Measurements from ENCODE around the gene SGMS1. TPM values are rescaled to one million over a fixed set of nuclear protein-coding genes. Genes with fewer than 3 reads are reported as not detected.
"Not testable (repeated sequence)": the region's sequence is repeated elsewhere in the genome, so short reads cannot be mapped to it uniquely, and the experiment has no call there.

SGMS1 gene
- total RNA-seq, 2 experiments from 2014 or later, result 11.6 TPM

DNA sequence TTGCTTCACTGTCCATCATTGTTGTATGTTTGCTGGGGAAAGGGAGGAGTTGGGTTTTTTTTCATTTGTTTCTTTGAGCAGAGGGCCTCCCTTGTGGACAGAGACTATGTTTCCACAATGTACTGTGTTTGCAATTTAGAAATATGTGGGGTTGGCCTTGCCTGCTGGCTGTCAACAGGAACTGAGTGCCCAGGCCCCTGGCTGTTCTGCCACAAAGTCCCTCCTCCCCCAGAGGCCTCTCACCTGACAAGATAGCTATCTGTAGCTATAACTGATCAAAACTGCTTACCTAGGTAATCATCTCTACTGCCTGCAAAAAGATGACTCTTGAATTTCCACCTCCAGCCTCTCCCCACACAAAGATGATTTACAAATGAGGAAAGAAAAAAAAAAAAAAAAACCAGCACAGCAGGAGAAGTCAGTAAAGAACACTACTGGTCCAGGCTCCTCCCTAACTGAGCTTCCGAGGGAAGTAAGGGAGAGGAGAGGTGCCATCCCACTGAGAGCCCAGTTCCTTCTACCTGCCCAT, 121.8 kb downstream of the SGMS1 start:
- ChIA-PET POLR2A (no interaction called here), CTCF (interaction anchor here (0.7 kb wide), 1 partner anchor 527 kb away, joined by 3 read pairs; no protein-coding TSS in a partner anchor)

DNA sequence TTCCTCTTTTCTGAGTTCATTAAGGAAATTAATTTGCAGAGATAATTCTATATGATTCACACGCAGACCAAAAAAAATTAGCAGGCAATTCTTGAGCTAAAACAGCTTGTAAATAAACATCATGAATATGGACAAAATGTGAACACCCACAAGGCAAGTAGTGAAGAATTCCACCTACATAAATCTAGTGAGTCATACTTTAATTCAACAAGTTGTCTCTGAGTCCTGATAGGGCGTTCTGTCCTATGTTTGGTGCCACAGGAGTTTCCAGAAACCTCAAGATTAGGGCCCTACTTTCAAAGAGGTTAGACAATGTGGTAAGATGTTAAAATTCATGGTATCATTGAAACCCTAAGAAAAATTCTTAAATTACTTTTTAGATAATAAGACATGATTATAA, 122.3 kb downstream of the SGMS1 start:
- POLR2A ChIA-PET, result no interaction called here
- CTCF ChIA-PET, result interaction anchor here (0.7 kb wide), 1 partner anchor 527 kb away, joined by 3 read pairs; no protein-coding TSS in a partner anchor

DNA sequence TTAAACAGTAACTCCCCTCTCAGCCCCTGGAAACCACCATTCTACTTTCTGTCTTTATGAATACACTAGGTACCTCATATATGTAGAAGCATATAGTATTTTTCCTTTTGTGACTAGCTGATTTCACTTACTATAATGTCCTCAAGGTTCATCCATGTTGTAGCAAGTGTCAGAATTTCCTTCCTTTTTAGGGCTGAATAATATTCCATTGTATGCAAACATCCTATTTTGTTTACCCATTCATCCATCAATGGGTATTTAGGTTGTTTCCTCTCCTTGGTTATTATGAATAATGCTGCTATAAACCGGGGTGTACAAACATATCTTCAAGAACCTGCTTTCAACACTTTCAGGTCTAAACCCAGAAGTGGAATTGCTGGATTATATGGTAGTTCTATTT, 125.3 kb downstream of the SGMS1 start:
- ChIA-PET POLR2A (interaction anchor here (0.6 kb wide), 1 partner anchor 125 kb away, joined by 3 read pairs; no protein-coding TSS in a partner anchor), CTCF (no interaction called here)

DNA sequence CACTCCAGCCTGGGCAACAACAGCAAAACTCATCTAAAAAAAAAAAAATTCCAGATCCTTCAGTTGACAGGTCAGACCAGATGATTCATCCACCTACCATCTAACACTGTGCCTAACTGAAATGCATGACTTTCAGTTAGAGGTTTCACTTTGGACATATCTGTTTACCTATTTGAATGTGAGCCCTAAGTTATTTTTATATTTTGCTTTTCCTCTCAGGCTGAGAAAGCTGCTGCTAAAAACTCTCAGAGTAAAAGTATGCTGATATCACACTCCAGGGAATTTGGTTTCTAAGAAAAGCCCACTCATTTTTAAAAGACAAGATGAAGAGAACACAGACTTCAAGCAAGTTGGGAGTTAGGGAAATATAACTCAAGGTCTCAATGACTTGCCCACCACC, 126.0 kb downstream of the SGMS1 start:
- ChIA-PET CTCF (no interaction called here), POLR2A (no interaction called here)

DNA sequence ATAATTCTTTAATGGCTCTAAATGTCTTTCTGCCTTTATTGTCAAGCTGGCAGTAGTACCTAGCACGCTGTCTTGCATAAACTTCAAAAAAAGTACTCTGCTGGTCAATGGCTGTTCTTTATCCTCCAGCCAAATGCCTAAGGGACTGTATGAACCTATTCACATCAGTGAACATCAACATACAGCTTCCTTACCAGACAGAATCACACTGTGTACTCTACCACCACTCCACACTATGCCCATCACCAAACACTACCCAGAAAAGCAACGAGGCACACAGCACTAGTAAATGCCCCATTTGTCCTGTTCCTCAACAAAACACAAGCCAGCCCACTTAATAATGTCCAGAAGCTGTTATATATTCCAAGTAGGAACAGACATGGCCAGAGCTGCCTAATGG, 127.5 kb downstream of the SGMS1 start:
- ChIA-PET POLR2A (no interaction called here), CTCF (no interaction called here)

DNA sequence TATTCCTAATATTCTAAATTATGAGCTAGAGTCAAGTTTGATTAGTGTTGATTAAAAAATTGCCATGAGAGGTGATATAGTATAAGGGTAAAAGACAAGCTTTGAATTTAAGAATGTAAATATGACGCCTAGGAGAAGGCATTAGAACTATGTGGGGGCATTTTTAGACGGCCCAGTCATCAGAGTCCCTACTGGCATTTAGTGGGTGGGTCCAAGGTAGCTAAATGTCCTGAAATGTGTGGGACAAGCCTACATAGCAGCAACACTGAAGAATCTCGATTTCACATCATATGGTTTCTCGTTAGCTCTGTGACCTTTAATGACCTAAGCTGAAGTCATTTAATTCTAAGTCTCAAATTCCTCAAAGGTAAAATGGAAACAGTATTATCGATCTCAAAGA, 133.5 kb downstream of the SGMS1 start:
- CTCF ChIA-PET, result no interaction called here
- POLR2A ChIA-PET, result no interaction called here

DNA sequence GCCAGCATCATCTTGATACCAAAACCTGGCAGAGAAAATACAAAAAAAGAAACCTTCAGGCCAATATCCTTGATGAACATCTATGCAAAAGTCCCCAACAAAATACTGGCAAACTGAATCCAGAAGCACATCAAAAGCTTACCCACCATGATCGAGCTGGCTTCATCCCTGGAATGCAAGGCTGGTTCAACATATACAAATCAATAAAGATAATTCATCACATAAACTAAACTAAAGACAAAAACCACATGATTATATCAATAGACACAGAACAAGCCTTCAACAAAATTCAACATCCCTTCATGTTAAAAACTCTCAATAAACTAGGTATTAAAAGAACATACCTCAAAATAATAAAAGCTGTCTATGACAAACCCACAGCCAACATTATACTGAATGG, 139.2 kb downstream of the SGMS1 start:
- CTCF ChIA-PET, result not testable (repeated sequence)

DNA sequence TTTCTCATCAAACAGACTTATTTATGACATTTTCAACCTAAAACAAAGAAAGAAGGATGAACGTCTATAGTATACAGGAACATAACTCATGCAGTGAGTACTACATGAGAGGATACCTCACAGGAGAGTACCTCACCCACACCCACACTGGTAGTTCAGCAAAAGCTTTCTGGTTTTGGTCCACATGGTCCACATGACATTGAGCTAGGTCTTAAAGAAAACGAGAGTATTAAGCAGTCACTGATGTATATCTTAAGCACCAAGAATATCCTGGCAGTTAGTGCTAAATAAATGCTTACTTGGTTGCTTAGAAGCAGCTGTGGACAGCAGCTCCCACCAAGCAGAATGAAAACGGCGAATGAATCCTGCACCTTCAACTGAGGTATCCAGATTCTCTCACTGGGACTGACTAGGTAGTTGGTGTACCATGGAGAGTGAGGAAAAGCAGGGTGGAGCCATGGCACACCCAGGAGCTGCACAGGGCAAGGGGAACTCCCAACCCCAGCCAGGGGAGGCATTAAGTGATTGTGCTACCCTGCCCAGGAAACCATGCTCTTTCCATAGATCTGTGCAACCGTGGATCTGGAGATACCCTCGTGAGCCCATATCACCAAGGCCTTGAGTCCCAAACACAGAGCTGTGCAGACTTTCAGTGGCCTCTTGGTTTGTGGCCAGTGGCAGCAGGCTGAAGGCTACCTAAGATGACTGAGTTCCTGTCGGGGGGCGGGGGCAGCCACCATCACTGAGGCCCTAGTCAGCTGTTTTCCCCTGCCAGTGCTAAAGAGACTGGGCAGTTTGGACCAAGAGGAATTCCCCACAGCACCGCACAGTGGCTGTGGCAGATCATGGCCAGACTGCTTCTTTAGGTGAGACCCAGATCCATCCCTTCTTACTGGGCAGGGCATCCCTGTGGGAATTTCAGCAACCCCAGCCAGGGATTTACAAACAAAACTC, 143.4 kb downstream of the SGMS1 start:
- CTCF ChIA-PET, result no interaction called here
- POLR2A ChIA-PET, result no interaction called here

More for the DNA sequence above, 139.2 kb downstream of the SGMS1 start:
- POLR2A ChIA-PET, result not testable (repeated sequence)

DNA sequence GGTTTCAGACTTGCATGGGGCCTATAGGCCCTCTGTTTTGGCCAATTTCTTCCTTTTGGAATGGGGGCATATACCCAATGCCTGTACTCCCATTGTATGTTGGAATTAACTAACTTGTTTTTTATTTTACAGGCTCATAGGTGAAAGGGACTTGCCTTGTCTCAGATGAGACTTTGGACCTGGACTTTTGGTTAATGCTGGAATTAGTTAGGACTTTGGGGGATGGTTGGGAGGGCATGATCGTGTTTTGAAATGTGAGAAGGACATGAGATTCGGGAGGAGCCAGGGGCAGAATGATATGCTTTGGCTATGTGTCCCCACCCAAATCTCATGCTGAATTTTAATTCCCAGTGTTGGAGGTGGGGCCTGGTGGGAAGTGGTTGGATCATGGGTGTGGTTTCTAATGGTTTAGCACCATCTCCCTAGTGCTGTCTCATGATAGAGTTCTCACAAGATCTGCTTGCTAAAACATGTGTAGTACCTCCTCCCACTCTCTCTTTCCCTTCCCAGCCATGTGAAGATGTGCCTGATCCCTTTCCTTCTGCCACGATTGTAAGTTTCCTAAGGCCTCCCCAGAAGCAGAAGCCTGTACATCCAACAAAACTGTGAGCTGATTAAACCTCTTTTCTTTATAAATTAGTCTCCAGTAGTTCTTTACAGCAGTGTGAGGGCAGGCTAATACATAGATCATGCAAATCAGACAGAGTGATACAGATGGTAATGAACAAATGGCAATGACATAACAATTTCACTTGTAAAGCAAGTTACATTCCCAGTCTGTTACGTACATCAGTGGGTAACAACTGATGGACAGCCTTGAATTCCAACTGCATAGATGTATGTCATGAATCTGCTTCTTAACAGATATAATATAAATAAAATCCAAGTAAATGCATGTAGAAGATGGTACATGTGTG, 146.2 kb downstream of the SGMS1 start:
- POLR2A ChIA-PET, result no interaction called here
- CTCF ChIA-PET, result no interaction called here

DNA sequence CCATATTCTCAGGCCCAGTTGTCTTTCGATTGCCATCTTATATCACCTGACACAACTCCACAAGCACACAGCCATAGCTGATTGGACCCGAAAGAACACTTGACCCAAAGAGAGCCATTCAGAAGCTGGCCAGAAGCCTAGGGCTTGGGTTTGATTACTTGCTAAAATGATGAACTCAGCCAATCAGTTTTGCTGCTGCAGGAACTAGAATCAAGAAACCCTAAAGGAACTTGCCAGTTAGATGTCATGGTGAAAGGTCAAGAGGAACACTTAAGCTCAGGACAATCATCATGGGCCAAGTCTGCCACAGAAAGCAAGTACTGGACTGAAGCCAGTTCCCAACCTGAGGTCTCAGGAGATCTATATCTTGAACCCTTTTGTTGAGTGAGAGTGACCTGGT, 150.0 kb downstream of the SGMS1 start:
- POLR2A ChIA-PET, result no interaction called here
- CTCF ChIA-PET, result no interaction called here

DNA sequence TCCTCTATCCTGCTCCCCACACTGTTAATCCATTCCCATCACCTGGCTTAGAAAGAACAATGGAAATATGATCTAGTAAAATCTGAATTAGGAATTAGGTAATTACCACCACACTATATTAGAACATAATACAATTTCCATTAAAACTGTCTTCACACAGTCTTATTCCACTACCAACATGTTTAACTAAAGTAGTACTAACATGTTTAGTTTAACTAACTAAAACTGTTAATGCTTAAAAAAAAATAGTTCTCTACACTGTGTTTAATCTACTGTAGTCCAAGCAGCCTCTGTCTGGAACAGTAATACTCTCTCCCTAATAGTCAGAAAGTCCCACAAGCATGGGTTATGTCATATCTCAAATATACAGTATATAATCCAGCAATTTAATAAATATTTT, 150.8 kb downstream of the SGMS1 start:
- ChIA-PET CTCF (no interaction called here), POLR2A (no interaction called here)

DNA sequence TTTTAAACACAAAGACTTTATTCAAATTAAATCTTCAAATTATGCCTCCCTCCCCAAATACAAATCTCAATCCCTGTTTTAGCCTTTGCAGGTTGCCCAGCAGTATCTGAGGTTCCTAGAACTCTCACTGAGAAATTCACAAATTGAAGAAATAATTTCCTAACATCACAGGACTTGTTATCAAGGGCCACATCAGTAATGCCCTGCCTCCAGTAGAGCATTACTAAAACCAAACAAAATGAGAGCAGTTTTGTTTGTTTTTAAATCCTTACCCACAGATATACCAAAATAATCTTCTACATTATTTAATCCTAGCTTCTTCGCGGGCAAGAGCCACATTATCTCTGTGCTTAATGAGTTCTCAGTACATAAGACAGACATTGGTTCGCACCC, 152.2 kb downstream of the SGMS1 start:
- ChIA-PET POLR2A (no interaction called here), CTCF (no interaction called here)

DNA sequence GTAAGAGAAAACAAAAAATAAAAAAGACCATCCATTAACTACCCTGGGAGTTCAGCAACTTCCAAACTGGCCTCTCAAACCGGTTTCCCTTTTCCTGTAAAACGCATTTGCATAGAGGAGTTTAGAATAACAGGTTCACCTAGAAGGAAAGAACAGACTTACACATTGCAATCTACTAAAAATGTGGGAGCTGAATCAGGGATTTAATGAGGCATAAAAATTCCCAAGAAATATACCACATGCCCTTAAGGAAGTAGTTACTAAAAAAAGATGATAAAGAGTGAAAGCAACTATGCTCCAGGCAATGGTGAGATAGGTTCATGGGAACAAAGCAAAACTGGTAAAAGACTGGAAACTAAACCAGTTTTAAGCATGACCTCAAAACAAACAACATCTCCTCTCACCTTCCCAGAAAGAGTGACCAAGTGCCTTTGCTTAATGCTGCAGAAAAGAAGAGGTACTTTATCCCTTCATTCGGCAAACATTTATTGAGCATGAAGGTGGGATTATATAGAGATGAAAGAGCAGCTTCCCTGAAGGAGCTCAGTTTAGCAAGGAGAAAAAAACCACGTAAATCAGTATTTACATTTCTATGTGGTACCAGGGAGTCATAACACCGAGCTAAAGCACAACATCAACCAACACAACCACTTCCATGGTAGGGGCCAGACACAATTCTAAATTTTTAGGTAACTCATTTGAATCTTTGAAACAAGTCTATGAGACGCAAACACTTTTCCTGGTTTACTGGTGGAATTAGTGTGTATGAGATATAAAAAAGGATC, 152.8 kb downstream of the SGMS1 start:
- CTCF ChIA-PET, result no interaction called here

DNA sequence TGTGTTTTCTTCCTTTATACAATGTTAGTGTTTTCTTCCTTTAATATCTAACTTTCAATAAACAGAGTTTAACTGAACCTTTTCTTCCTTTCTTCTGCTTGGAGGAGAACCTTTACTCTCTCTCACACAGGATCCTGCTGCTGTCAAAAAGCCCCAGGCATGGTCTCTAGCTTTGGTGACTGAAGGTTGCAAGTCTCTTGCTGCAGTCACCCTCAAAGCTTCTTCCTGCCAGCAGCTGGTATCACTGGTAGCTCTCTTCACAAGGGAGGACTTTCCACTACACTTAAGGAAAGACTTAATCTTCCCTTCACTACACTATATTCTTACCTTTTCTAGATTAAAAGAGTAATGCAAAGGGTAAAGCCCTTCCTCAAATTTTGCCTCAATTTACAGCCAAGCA, 153.4 kb downstream of the SGMS1 start:
- CTCF ChIA-PET, result no interaction called here
- POLR2A ChIA-PET, result no interaction called here

More for the DNA sequence above, 152.8 kb downstream of the SGMS1 start:
- POLR2A ChIA-PET, result no interaction called here

DNA sequence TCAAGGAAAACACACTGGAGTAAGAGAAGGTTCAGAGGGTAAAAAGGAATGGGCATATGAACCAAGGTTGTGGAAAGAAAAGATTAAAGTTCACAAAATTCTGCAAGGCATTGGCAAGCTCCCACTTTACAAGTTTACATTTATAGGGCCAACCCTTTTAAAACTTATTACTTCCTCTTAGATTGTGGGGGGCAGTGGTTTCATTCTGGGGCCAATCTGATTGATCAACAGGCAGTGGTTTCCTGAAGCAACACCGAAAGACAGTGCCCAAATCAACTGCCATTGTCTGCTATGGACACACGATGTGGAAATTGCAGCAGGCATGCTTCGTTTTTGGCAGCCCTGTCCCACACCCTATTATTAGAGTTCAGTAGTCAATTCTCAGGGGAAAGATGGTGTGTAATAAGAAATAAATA, 154.0 kb downstream of the SGMS1 start:
- CTCF ChIA-PET, result no interaction called here

DNA sequence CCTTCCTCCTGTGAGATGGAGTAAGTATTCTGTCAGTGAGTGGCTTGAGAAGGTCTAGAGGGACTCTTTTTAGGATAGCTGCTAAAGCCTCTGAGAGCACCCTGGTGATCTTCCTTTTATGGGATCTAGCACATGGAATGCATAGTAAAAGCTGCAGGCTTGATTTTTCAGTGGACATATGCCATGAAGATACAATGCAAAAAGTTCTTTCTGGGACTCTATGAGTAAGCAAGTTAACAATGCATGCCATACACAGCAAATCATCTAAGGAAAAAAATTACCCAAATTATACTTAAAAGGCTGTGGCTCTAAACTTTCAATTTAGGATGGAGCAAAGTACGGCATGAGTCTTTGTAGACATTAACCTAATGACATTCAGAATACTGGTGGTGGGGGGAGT, 154.5 kb downstream of the SGMS1 start:
- CTCF ChIA-PET, result no interaction called here
- POLR2A ChIA-PET, result no interaction called here

More for the DNA sequence above, 154.0 kb downstream of the SGMS1 start:
- POLR2A ChIA-PET, result no interaction called here

DNA sequence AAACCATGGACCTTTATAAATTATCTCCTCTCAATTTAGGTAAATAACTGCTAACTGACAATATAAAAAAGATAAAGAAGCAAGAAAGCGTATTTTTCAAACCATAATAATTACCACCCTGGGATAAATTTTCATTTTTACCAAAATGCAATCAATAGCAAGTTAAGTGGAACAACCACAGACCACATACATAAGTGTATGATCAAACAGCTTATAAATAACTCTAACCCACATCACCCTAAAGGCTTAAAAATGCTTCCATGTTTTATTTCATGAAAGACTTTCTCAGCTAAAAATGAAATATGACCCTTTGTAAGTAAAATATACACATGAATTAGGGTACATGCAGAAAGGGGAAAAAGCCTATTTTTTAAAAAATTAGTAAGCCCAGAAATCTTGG, 156.5 kb downstream of the SGMS1 start:
- POLR2A ChIA-PET, result no interaction called here
- CTCF ChIA-PET, result no interaction called here

DNA sequence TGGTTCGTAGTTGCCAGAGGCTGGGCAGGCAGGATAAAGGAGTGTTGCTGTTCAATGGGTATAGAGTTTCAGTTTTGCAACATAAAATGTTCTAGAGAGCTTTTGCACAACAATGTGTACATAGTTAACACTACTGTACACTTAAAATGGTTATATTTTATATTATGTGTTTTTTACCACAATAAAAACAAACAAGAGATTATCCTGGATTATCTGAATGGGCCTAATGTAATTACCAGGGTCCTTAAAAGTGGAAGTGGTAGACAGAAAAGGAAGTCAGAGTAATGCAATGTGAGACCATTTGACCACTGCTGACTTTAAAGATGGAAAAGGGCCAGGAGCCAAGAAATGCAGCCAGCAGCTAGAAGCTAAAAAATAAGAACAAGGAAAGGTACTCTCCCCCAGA, 159.7 kb downstream of the SGMS1 start:
- CTCF ChIA-PET, result no interaction called here
- POLR2A ChIA-PET, result no interaction called here

DNA sequence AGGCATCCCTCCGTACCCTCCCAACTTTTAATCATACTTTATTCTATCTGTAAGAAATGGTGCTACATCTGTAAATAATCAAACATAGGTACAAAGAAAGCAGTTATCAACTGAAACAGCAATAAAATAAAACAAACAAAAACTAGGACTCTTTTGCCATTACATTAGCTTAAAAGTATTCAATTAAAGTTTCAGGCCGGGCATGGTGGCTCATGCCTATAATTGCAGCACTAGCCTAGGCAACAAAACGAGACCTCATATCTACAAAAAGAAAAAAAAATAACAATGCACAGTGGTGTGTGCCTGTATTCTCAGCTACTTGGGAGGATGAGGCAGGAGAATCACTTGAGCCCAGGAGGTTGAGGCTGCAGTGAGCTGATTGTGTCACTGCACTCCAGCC, 161.9 kb downstream of the SGMS1 start:
- POLR2A ChIA-PET, result no interaction called here
- CTCF ChIA-PET, result interaction anchor here (0.6 kb wide), 1 partner anchor 1381 kb away, joined by 4 read pairs; no protein-coding TSS in a partner anchor

DNA sequence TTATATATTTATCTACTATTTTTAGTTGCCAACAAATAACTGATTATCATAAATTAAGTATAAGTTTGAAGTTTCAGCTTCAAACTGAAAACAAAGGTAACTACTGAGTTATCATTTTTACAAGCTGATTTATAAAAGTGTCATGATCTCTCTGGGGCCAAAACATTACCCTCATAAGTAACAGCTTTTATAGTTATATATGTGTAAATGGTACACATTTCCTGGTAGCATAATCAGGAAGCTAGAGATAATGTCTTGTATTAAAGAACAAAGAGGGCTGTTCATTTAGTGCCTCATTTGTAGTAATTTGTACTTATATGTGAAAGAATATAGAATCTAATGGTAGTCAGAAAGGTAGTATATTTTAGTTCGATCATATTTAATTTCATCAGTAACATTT, 162.6 kb downstream of the SGMS1 start:
- POLR2A ChIA-PET, result no interaction called here
- CTCF ChIA-PET, result interaction anchor here (0.6 kb wide), 1 partner anchor 14 kb away, joined by 3 read pairs; no protein-coding TSS in a partner anchor
